Fibroblast of lung (primary cell): Measurements from ENCODE around the gene GSG1L. TPM values are rescaled to one million over a fixed set of nuclear protein-coding genes. Genes with fewer than 3 reads are reported as not detected.
A peak's percentile ranks its signal among the peaks of the same experiment; 100 is the strongest.

Experiments used
- DNase-seq, 2 donors: peaks; one replicate each; pipeline versions ENCODE4 v3.0.0 to v3.0.0-alpha.2; 2010; ENCODE audit warnings: low read depth in 2 of 2
- H2AFZ ChIP-seq: 2 replicates; pipeline ENCODE4 v1.5.1; 2012; ENCODE audit warnings: low read length, control low read depth, inconsistent platforms
- H3K27ac ChIP-seq: 2 replicates; pipeline ENCODE4 v1.5.1; 2011; ENCODE audit warnings: low read length, control low read depth; ENCODE audit not compliant: insufficient read depth
- H3K27me3 ChIP-seq: 2 replicates; pipeline ENCODE4 v1.5.1; 2011; ENCODE audit warnings: mild to moderate bottlenecking, low read length; ENCODE audit not compliant: control insufficient read depth, insufficient read depth
- H3K36me3 ChIP-seq: 2 replicates; pipeline ENCODE4 v1.5.1; 2011; ENCODE audit warnings: low read length; ENCODE audit not compliant: control insufficient read depth, insufficient read depth
- H3K4me1 ChIP-seq: 2 replicates; pipeline ENCODE4 v1.5.1; 2011; ENCODE audit warnings: low read length; ENCODE audit not compliant: control insufficient read depth, insufficient read depth; ENCODE audit errors: extremely low read depth
- H3K4me2 ChIP-seq: 2 replicates; pipeline ENCODE4 v1.5.1; 2011; ENCODE audit warnings: low read length, control low read depth; ENCODE audit not compliant: insufficient read depth; ENCODE audit errors: extremely low read depth
- H3K4me3 ChIP-seq, 4 experiments: fragments of 200-600 bp in 1 of 4; sonication (generic) in 1 of 4; replicated peaks in 1 of 4; 2 replicates each; pipeline ENCODE4 v1.5.1; 2011 to 2016; ENCODE audit warnings: low read length in 4 of 4, low read depth in 3 of 4, mild to moderate bottlenecking in 3 of 4, control low read depth in 2 of 4, inconsistent platforms in 1 of 4, mixed read lengths in 1 of 4; ENCODE audit not compliant: insufficient read depth in 1 of 4; ENCODE audit errors: control extremely low read depth in 1 of 4
- H3K79me2 ChIP-seq: 2 replicates; pipeline ENCODE4 v1.5.1; 2012; ENCODE audit warnings: mild to moderate bottlenecking, low read length, inconsistent platforms; ENCODE audit not compliant: control insufficient read depth, insufficient read depth
- H3K9ac ChIP-seq: 2 replicates; pipeline ENCODE4 v1.5.1; 2011; ENCODE audit warnings: mild to moderate bottlenecking, low read length, control low read depth; ENCODE audit not compliant: insufficient read depth
- H3K9me3 ChIP-seq: 2 replicates; pipeline ENCODE4 v1.5.1; 2012; ENCODE audit warnings: low read depth, low read length; ENCODE audit not compliant: control insufficient read depth, insufficient read depth
- H4K20me1 ChIP-seq: 2 replicates; pipeline ENCODE4 v1.5.1; 2011; ENCODE audit warnings: low read length; ENCODE audit not compliant: control insufficient read depth, insufficient read depth; ENCODE audit errors: extremely low read depth
- CTCF ChIP-seq, 2 donors: IDR thresholded peaks in 1 of 2; conservative IDR thresholded peaks in 1 of 2; 1 replicate in 1 of 2; 2 replicates in 1 of 2; pipeline ENCODE4 v1.5.1; 2011 to 2012; ENCODE audit warnings: low read length in 2 of 2, control low read depth in 1 of 2, inconsistent platforms in 1 of 2, low read depth in 1 of 2, mild to moderate bottlenecking in 1 of 2
- EZH2 ChIP-seq: IDR thresholded peaks from 2 replicates; pipeline ENCODE4 v1.5.1; 2012; ENCODE audit warnings: low read length, control low read depth, mild to moderate bottlenecking; ENCODE audit errors: missing control alignments
- polyA plus RNA-seq, 2 donors: library from polyadenylated mRNA; depleted of rRNA in 1 of 2; stranded (reverse) in 1 of 2; unstranded in 1 of 2; fragments of >200 nt; gene quantifications; 2 replicates each; pipeline ENCODE4 v1.2.1, GENCODE V29; 2011 to 2012; ENCODE audit warnings: missing spikeins in 1 of 2
- total RNA-seq: library from RNA; depleted of rRNA; stranded (reverse); fragments of >200 nt; gene quantifications from 2 replicates; pipeline ENCODE4 v1.2.1, GENCODE V29; 2014

Gene GSG1L
- total and polyA plus RNA-seq, 2 donors (not counting 1 experiment from before 2014, with no cell fraction given) = not detected

- no peak overlapping the region for H3K4me2 ChIP-seq
- no peaks in the 10 kb centered on the region for H3K79me2 ChIP-seq
- H4K20me1 ChIP-seq = no peaks in the 10 kb centered on the region
- H2AFZ ChIP-seq = no peak overlapping the region
- no peaks in the 10 kb centered on the region for H3K36me3 ChIP-seq
- H3K9me3 ChIP-seq = no peaks in the 10 kb centered on the region
- H3K9ac ChIP-seq = no peak overlapping the region
- H3K4me3 ChIP-seq = no peak overlapping the region
- H3K27ac ChIP-seq = no peak overlapping the region
- TF ChIP-seq EZH2 = no peak
- TF ChIP-seq CTCF (conservative IDR thresholded peaks at IDR 0.05 in 1 of 2, IDR thresholded peaks at IDR 0.05 in 1 of 2; ENCODE audit: low read depth in 1 of 2, low read length in 2 of 2) = no peak
- no peaks in the 10 kb centered on the region for H3K4me1 ChIP-seq
- no peaks in the 10 kb centered on the region for H3K27me3 ChIP-seq
- DNase-seq = no peak
These were observed 63.0 kb downstream of the GSG1L start for GRCh38 chr16:28000314-28001169.

GRCh38 chr16:27999687-28000086 is 63.8 kb downstream of the GSG1L start:
- Histone ChIP-seq H3K27me3 (no peaks in the 10 kb centered on the region), H3K36me3 (no peaks in the 10 kb centered on the region), H4K20me1 (no peaks in the 10 kb centered on the region), H3K9ac (no peak overlapping the region), H3K9me3 (no peaks in the 10 kb centered on the region), H3K4me2 (no peak overlapping the region), H3K27ac (no peak overlapping the region), H3K4me1 (no peaks in the 10 kb centered on the region), H2AFZ (no peak overlapping the region), H3K4me3 (no peak overlapping the region), H3K79me2 (no peaks in the 10 kb centered on the region)
- DNase-seq = peak in 1 of 2 donors; percentile 7
- TF ChIP-seq CTCF (conservative IDR thresholded peaks at IDR 0.05 in 1 of 2, IDR thresholded peaks at IDR 0.05 in 1 of 2; ENCODE audit: low read depth in 1 of 2, low read length in 2 of 2) (no peak), EZH2 (no peak)

- H3K9me3 ChIP-seq = no peaks in the 10 kb centered on the region
- no peaks in the 10 kb centered on the region for H3K4me1 ChIP-seq
- no peak overlapping the region for H3K9ac ChIP-seq
- H3K4me3 ChIP-seq = no peak overlapping the region
- DNase-seq = no peak
- no peak overlapping the region for H3K4me2 ChIP-seq
- no peak overlapping the region for H3K27ac ChIP-seq
- H3K36me3 ChIP-seq = no peaks in the 10 kb centered on the region
- H3K79me2 ChIP-seq = no peaks in the 10 kb centered on the region
- H4K20me1 ChIP-seq = no peaks in the 10 kb centered on the region
- no peak overlapping the region for H2AFZ ChIP-seq
- H3K27me3 ChIP-seq = no peaks in the 10 kb centered on the region
- TF ChIP-seq EZH2 = no peak
- TF ChIP-seq CTCF (conservative IDR thresholded peaks at IDR 0.05 in 1 of 2, IDR thresholded peaks at IDR 0.05 in 1 of 2; ENCODE audit: low read depth in 1 of 2, low read length in 2 of 2) = no peak
These were observed 68.1 kb downstream of the GSG1L start for GRCh38 chr16:27995378-27995777.
